ENCODE measurements around the gene UBXN4. TPM values are rescaled to one million over a fixed set of nuclear protein-coding genes. Genes with fewer than 3 reads are reported as not detected.

Gene UBXN4
- total RNA-seq, 1 experiment from 2014 or later = 99.3 TPM

DNA sequence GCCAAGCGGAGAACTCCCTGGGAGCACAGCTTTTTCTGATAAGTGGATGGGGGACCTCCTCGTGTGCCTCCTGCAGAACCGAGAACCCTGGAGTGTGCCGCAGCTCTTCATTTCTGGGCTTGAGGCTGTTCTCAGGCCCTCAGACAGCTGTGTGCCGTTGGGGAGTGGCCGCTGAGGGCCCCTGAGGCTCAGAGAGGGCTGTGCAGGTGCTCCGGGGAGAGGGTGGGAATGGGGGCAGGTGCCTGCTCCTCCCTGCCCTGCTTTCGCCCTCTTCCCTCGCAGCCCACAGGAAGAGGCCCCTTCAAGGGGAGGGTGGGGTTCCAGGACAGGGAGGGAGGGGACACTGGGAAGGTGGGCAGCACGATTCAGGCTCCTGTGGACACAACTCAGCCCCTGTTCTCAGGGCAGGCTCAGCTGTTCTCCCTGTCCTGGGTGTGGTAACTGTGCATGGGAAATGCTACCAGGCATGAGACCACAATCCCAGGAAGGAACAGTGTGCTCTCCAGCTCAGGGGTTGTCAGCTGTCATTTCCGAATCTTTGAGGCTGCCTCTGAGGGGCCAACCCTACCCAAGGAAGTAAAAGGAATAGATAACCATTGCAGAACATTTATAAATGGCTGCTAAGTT, 84.0 kb downstream of the UBXN4 start:
- H3K9me3 ChIP-seq = peaks cover 7% of the 10 kb centered on the region; the same call in 1 of the 2 replicates
- Mint-ChIP-seq H3K27me3 (ENCODE audit: insufficient read depth, unreplicated experiment) (no peaks in the 10 kb centered on the region), H3K27ac (ENCODE audit: unreplicated experiment) (no peak overlapping the region), H3K4me3 (ENCODE audit: unreplicated experiment) (no peak overlapping the region), H3K4me1 (ENCODE audit: low read depth, unreplicated experiment) (peaks cover 11% of the 10 kb centered on the region), H3K36me3 (ENCODE audit: insufficient read depth, unreplicated experiment) (peaks cover 6% of the 10 kb centered on the region), H3K9me3 (ENCODE audit: unreplicated experiment) (no peaks in the 10 kb centered on the region)
- H3K4me3 ChIP-seq (ENCODE audit: low read depth, low read length) = no peak overlapping the region
- ChIA-PET POLR2A (no interaction called here), CTCF (no interaction called here)
- H3K4me1 ChIP-seq = peaks cover 15% of the 10 kb centered on the region
- TF ChIP-seq, protein P1, sequence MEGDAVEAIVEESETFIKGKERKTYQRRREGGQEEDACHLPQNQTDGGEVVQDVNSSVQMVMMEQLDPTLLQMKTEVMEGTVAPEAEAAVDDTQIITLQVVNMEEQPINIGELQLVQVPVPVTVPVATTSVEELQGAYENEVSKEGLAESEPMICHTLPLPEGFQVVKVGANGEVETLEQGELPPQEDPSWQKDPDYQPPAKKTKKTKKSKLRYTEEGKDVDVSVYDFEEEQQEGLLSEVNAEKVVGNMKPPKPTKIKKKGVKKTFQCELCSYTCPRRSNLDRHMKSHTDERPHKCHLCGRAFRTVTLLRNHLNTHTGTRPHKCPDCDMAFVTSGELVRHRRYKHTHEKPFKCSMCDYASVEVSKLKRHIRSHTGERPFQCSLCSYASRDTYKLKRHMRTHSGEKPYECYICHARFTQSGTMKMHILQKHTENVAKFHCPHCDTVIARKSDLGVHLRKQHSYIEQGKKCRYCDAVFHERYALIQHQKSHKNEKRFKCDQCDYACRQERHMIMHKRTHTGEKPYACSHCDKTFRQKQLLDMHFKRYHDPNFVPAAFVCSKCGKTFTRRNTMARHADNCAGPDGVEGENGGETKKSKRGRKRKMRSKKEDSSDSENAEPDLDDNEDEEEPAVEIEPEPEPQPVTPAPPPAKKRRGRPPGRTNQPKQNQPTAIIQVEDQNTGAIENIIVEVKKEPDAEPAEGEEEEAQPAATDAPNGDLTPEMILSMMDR (IDR thresholded peaks at IDR 0.05; ENCODE audit: insufficient read depth in 1 of 2, low read depth in 1 of 2, low read length in 1 of 2, severe bottlenecking in 1 of 2, unreplicated experiment in 1 of 2) = no peak
- no TSS peak for BruUV-seq (replicated peaks)
- H3K36me3 ChIP-seq (ENCODE audit: control insufficient read depth, insufficient read depth, low read length) = no peaks in the 10 kb centered on the region
- intact Hi-C loops (cut with micrococcal nuclease; ENCODE audit: unreplicated experiment) = no loop called here
- H3K27me3 ChIP-seq (replicated peaks; ENCODE audit: control insufficient read depth, insufficient read depth, low read length) = no peaks in the 10 kb centered on the region
- no peak for DNase-seq

DNA sequence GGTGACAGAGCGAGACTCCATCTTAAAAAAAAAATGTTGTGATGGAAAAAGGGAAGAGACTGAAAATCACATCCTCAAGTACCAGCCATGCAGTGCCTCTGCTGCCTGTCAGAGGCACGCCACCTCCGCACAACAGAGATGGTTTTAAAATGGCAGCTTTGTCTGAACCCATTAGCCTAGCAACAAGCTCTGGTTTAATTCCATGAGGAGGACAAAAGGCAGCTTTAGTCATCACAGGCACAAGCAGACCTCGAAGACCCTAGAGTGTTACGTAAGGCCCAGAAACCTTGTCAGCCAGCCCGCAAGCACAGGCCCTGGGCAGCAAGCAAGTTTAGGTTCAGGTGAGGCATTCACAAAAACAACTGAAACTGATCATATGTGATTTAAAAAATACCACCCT, 84.9 kb downstream of the UBXN4 start:
- no peak for DNase-seq
- no peaks in the 10 kb centered on the region for H3K9me3 Mint-ChIP-seq (ENCODE audit: unreplicated experiment)
- H3K36me3 Mint-ChIP-seq (ENCODE audit: insufficient read depth, unreplicated experiment) = peaks cover 6% of the 10 kb centered on the region
- no peaks in the 10 kb centered on the region for H3K27me3 Mint-ChIP-seq (ENCODE audit: insufficient read depth, unreplicated experiment)
- Histone ChIP-seq H3K36me3 (ENCODE audit: control insufficient read depth, insufficient read depth, low read length) (no peaks in the 10 kb centered on the region), H3K4me3 (ENCODE audit: low read depth, low read length) (no peak overlapping the region), H3K4me1 (peaks cover 24% of the 10 kb centered on the region), H3K27me3 (replicated peaks; ENCODE audit: control insufficient read depth, insufficient read depth, low read length) (no peaks in the 10 kb centered on the region), H3K9me3 (peaks cover 7% of the 10 kb centered on the region; the same call in 1 of the 2 replicates)
- intact Hi-C loops (cut with micrococcal nuclease; ENCODE audit: unreplicated experiment) = no loop called here
- ChIA-PET POLR2A (no interaction called here), CTCF (no interaction called here)
- peaks cover 19% of the 10 kb centered on the region for H3K4me1 Mint-ChIP-seq (ENCODE audit: low read depth, unreplicated experiment)
- BruUV-seq (replicated peaks) = no TSS peak
- no peak overlapping the region for H3K27ac Mint-ChIP-seq (ENCODE audit: unreplicated experiment)
- H3K4me3 Mint-ChIP-seq (ENCODE audit: unreplicated experiment) = no peak overlapping the region
- TF ChIP-seq, protein P1 (IDR thresholded peaks at IDR 0.05; ENCODE audit: insufficient read depth in 1 of 2, low read depth in 1 of 2, low read length in 1 of 2, severe bottlenecking in 1 of 2, unreplicated experiment in 1 of 2) = no peak

DNA sequence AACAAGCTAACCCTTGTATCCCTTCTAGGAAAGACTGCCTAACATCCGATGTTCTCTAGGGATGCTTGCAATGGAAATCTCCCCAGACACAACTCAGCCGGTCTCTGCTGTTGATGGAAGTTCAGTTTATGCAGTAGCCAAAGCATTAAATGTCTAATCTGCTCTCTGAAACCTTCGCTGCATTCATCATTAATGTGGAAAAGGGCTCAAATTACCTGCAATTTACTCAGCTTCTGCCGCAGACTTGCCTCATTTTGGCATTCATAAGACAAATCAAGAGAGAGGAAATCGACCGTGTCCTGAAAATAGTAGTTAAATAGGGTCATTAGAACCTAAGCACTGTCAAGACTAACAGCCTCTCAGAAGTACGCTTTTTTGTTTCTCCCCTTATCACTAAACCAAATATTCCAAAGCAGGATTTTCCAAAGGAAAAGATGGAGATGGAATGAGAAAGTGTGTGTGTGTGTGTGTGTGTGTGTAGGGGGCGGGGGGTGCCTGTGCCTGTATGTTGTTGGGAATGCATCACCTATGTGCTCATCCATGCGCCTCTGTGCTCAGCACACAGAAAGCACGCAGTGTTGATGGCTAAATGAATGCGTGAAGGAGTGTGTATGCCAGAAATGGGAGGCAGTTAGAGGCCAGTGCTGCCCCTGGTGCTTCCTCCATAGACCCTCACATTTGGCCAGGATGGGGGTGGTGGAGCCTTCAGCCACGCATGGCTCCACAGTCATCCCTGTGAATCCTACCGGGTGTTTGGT, 87.9 kb downstream of the UBXN4 start:
- BruUV-seq (replicated peaks) = no TSS peak
- no peaks in the 10 kb centered on the region for H3K27me3 ChIP-seq (replicated peaks; ENCODE audit: control insufficient read depth, insufficient read depth, low read length)
- H3K9me3 Mint-ChIP-seq (ENCODE audit: unreplicated experiment) = no peaks in the 10 kb centered on the region

More for the DNA sequence above, 87.9 kb downstream of the UBXN4 start:
- Mint-ChIP-seq H3K27me3 (ENCODE audit: insufficient read depth, unreplicated experiment) (no peaks in the 10 kb centered on the region), H3K4me3 (ENCODE audit: unreplicated experiment) (no peak overlapping the region), H3K36me3 (ENCODE audit: insufficient read depth, unreplicated experiment) (peaks cover 6% of the 10 kb centered on the region), H3K27ac (ENCODE audit: unreplicated experiment) (no peak overlapping the region), H3K4me1 (ENCODE audit: low read depth, unreplicated experiment) (peaks cover 25% of the 10 kb centered on the region)
- H3K4me1 ChIP-seq = peaks cover 39% of the 10 kb centered on the region
- no peaks in the 10 kb centered on the region for H3K36me3 ChIP-seq (ENCODE audit: control insufficient read depth, insufficient read depth, low read length)
- intact Hi-C loops (cut with micrococcal nuclease; ENCODE audit: unreplicated experiment) = no loop called here
- no peaks in the 10 kb centered on the region for H3K9me3 ChIP-seq
- ChIA-PET CTCF (no interaction called here), POLR2A (no interaction called here)
- DNase-seq = no peak
- no peak overlapping the region for H3K4me3 ChIP-seq (ENCODE audit: low read depth, low read length)
- TF ChIP-seq, protein P1 (IDR thresholded peaks at IDR 0.05; ENCODE audit: insufficient read depth in 1 of 2, low read depth in 1 of 2, low read length in 1 of 2, severe bottlenecking in 1 of 2, unreplicated experiment in 1 of 2) = no peak
